GM19438 (cell line): ENCODE results near the gene SLFN13.
"Not testable (repeated sequence)": the region's sequence is repeated elsewhere in the genome, so short reads cannot be mapped to it uniquely, and the experiment has no call there.

Experiments
- ATAC-seq: cut with Tn5 transposase; IDR thresholded peaks from one replicate; pipeline ENCODE4 v1.9.1; 2021; ENCODE audit warnings: low read depth; ENCODE audit not compliant: unreplicated experiment

The SLFN13 gene, protein sequence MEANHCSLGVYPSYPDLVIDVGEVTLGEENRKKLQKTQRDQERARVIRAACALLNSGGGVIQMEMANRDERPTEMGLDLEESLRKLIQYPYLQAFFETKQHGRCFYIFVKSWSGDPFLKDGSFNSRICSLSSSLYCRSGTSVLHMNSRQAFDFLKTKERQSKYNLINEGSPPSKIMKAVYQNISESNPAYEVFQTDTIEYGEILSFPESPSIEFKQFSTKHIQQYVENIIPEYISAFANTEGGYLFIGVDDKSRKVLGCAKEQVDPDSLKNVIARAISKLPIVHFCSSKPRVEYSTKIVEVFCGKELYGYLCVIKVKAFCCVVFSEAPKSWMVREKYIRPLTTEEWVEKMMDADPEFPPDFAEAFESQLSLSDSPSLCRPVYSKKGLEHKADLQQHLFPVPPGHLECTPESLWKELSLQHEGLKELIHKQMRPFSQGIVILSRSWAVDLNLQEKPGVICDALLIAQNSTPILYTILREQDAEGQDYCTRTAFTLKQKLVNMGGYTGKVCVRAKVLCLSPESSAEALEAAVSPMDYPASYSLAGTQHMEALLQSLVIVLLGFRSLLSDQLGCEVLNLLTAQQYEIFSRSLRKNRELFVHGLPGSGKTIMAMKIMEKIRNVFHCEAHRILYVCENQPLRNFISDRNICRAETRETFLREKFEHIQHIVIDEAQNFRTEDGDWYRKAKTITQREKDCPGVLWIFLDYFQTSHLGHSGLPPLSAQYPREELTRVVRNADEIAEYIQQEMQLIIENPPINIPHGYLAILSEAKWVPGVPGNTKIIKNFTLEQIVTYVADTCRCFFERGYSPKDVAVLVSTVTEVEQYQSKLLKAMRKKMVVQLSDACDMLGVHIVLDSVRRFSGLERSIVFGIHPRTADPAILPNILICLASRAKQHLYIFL

DNA sequence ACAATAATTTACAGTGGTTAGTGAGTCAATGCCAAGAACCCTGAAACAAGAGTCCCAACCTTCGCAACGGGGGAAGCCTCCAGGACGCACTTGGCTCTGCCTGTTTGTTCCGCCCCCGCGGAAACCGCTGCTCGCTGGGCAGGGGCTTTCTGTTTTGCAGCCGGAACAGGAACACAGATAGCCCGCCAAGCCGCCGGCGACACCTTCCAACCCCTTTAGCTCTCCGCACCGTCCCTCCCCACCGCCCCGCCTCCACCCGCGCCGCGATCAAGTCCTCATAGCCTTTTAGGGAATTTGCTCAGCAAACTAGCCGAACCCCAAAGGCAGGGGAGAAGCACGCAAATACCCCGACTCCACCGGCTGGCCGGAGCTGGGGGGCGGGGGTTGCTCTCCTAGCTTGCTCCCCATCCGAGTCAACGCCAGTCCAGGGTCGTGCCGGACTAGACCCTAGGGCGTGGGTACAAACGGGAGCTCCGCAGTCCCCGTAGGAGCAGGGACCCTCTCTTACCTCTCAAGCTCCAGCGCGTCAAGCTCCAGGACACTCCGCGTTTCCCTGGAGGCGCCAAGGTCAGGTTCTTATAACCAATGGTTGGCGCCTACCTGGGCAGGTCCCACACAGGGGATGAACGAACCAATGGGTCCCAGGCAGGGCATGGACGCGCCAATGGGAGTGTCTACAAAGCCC lies at the start of gene SLFN13:
Gene SLFN13, minus strand, starts transcription at position 553 of the 685 bp plus-strand sequence. CDS start 3,086 bp downstream, outside the sequence.
- peak; percentile 72 for ATAC-seq

DNA sequence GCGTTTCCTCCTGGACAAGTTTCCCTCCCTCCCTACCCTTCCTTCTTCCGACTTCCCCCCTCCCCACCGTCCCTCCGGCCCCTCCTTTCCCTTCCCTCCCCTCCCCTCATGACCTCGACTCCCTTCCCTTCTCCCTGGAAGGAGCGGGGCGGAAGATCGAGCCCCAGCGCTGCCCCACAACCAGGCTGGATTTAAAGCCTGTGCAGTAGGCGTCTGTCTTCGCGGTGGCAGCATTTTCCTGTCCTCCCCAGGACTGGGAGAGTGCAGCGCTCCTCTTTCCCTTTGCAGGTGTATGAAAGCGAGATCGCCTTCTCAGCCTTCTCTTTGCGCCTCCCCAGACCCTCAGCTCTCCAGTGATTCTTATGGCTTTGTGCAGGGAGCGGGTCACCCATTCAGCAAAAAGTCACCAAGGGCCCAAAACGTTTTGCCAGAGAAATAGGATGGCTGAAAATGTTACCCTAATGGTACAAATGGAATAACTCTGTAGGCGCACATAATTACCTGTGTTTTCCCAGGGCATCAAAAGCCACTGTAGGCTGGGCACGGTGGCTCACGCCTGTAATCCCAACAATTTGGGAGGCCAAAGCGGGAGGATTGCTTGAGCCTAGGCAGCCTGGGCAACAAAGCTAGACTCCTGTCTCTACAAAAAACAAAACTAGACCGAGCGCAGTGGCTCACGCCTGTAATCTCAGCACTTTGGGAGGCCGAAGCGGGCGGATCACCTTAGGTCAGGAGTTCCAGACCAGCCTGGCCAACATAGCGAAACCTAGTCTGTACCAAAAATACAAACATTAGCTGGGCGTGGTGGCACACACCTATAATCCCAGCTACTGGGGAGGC lies 48.1 kb upstream of the SLFN13 start:
- no peak for ATAC-seq

DNA sequence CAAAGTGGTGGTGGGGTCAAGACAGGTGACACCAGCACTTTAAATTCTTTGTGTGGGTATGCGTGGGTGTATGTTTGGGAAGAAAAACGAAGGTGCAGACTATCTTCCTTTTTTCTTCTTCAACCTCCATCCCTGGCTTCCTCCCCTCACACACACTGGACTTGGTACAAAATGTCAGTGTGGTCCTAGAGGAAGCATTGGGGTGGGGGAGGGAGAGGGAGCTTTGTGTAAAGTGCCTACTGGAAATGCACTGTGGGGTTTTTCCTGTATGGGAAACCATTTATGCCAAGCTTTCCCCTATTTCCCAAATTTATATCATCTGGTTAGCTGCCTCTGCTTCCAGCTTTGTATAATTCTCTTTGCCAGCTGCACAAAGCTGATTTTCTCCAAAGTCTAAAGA lies 44.5 kb upstream of the SLFN13 start:
- no peak for ATAC-seq

DNA sequence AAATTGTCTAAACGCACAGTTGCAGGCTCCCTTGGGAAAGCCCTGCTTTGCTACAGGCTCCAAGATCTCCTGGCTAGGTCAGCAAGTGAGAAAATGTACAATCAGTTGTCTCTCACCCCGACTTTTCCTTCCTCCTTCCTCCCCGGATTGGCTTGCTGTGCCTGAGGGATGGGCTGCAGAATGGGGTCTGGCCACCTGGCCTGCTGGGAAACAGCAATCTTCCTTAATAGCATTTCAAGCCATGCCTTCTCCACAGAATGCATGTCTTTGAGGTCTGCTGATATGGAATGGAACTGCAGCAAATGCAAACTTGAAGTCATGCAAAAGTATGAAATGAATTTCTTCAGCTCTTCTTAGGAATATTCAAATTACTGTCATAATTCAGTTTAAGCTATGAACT lies 42.9 kb upstream of the SLFN13 start:
- ATAC-seq: no peak

DNA sequence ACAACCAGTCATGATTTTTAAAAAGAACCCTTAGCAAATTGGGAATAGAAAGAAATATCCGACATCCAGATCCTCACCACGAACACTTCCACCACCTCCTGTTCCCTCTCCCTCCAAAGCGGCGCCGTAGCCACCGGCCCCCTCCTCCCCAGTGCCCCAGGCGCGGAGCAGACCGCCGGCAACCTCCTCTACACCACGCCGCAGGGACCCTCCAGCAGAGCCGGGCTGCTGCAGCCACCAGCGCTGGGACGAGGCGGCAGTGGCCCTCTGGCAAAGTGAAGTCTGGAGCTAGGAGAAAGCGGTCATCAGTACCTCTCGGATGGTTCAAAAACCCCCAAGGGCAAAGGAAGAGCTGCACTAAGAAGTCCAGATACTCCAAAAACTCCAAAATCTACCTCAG lies 41.4 kb upstream of the SLFN13 start:
- no peak for ATAC-seq

DNA sequence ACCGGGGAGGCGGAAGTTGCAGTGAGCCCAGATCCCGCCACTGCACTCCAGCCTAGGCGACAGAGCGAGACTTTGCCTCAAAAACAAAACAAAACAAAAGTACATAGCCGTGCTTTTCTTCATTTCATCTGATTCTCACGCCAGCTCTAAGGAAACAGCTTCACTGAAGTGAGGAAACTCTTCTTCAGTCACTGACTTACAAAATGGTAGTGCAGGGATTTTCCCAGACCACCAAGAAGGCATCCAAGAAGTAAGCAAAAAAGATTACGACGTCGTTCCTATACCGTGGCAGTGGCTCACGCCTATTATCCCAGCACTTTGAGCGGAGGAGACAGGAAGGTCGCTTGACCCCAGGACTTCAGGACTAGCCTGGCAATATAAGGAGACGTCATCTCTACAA lies 40.4 kb upstream of the SLFN13 start:
- ATAC-seq: no peak

DNA sequence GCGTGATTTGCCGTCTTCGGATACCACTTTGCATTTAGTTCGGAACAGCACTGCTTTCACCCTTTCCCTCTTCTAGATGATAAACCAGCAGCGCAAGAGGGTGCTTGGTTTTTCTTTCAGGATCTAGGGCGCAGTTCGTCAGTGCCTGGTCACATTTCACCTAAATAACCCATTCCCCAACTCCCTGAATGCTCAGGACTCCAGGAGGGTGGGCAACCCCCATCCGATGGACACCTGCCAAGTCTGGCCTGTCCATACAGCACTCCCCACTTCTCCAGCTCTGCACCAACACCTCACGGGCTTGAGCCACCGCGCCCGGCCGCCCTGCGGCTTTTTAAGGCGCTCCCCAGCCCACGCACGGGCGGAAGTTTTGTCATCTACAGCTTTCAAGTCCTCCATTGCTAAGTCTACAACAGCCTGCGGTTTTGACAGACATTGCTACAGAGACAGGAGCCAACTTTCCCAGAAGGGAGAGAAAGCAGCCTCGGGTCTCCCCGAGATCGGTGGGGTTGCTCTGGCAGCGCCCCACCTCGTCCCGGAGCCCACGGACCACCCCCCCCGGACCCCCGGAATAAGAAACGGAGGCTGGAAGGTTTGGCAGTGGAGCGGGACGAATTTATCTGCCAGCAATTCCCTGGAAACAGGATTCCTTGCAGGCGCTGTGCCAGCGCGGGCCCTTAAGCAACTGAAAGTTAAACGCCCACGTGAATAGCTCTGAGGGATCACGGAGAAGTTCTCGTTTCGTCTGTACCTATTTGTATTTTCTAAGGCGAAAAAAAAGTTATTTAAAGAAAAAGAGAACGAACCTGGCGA lies 38.6 kb upstream of the SLFN13 start:
- no peak for ATAC-seq

DNA sequence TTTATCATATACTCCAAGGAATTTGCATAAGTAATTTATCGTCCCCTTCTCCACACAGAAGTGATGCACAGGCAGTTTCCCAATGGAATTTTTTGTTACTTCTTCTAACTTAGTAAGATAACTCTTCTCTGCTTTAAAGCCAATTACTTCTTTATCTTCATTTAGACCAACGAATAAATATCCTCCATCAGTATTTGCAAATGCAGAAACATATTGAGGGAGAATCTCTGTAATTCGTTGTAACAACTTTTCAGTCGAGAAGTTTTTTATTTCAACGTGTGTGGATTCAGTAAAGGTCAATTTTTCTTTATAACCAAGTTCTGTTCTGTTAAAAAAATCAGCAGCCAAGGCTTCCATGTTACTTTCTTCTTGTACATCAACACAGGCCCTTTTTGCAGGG lies 30.7 kb upstream of the SLFN13 start:
- ATAC-seq: no peak

DNA sequence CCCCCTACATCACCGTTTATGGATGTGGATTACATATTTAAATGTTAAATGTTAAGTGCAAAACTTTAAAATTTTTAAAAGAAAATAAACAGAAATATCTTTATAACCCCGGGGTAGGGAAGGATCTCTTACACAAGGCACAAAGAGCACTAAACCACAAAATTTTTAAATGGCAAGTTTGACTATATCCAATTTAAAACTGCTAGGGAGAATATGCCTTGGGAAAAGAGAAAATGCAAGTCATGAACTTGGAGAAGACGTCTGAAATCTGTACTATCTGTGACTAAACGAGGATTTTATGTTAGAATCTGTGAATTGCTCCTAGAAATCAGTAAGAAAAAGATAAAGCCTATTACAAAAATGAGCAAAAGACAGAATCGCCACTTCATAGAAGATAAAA lies 28.7 kb upstream of the SLFN13 start:
- no peak for ATAC-seq

DNA sequence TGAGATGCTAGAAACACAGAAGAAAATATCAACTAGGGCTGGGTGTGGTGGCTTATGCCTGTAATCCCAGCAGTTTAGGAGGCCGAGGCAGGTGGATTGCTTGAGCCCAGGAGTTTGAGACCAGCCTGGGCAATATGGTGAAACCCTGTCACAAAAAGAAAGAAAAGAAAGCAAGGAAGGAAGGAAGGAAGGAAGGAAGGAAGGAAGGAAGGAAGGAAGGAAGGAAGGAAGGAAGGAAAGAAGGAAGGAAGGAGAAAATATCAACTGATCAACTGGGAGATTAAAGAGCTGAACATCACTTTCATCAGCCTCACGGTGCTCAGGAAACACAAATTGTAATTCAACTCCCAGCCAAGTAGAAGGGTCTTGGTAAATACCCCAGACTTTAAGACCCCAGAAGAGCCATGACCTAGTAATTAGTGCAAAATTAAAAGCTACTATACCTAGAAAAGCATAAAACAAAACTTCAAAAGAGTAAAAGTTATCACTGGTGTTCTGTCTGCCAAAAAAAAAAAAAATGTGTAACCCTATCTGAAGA lies 27.8 kb upstream of the SLFN13 start:
- no peak for ATAC-seq

DNA sequence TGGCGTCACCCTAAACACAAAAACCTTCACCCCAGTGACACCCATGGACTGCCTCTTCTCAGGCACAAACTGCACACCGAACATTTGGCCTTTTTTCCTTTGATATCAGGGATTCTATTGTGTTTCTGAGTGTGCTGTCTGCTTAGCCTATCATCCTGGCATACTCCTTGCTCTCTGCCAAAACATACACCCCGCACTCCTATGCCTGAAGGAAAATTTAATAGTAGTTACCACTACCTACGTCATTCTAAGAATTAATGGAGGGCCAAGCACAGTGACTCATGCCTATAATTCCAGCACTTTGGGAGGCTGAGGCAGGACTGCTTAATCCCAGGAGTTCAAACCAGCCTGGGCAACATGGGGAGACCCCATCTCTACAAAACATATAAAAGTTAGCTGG lies 19.9 kb upstream of the SLFN13 start:
- ATAC-seq: no peak

DNA sequence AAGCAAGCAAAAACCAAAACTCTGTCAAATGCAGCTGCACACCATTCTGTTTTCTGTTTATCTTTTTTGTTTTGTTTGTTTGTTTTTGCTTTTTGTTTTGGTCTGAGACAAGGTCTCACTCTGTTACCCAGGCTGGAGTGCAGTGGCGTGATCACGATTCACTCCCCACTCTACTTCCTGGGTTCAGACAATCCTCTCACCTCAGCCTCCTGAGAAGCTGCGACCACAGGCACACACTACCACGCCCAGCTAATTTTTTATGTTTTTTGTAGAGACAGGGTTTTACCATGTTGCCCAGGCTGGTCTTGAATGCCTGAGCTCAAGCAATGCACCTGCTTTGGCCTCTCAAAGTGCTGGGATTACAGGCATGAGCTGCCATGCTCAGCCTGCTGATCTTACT lies 19.3 kb upstream of the SLFN13 start:
- no peak for ATAC-seq

DNA sequence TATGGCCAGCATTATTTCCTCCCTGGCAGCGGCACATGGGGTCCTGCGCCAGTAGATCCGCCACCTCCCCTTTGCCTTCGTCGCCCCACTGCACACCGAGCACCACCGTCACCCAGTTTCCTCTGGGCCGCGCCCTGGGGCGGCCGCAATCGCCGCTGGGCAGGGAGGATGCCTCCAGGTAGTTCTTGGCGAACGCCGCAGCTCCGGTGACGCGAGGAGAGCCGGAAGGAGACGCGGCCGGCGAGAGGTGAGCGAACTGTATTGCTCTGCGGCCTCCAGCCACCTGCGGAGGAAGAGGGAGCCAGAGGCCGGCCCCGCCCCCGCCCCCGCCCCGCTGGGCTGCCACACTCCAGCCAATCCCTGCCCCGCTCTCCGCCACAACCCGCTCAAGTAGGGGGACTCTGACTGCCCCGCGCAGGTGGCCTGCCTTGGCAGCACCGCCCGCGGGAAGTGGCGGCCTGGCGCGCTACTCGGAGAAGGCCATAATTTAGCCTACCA lies 11.8 kb upstream of the SLFN13 start:
- peak; percentile 68 for ATAC-seq

DNA sequence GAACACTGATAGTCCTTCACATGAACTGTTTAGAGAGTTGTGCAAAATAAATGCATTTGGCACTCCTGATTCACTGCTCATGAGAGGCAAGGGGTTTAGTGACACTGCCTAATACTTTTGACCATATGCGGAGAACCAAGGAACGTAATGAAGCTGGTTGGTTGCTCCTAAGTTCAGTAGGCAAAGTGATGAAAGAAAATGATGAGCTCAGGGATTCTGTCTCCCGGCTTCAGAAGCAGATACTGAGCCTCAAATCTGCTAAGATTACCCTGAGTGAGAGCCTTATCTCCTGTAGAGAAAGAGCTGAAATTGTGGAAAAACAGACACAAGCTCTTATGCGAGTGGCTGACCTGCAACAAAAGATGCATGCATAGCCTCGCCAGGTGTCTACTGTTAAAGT lies 5.5 kb upstream of the SLFN13 start:
- not testable (repeated sequence) for ATAC-seq

DNA sequence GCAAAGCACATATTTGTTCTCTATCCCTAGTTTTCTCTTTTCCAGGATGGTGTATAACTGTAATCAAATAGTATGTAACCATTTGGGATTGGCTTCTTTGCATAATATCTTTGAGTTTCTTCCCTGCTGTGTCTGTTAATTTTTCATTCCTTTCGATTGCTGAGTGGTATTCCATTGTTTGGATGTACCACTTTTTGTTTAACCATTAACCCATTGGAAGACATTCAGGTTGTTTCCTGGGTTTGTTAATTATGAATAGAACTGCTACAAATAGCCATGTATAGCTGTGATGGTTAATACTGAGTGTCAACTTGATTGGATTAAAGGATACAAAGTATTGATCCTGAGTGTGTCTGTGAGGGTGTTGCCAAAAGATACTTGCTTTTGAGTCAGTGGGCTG lies 4.6 kb upstream of the SLFN13 start:
- ATAC-seq: no peak

DNA sequence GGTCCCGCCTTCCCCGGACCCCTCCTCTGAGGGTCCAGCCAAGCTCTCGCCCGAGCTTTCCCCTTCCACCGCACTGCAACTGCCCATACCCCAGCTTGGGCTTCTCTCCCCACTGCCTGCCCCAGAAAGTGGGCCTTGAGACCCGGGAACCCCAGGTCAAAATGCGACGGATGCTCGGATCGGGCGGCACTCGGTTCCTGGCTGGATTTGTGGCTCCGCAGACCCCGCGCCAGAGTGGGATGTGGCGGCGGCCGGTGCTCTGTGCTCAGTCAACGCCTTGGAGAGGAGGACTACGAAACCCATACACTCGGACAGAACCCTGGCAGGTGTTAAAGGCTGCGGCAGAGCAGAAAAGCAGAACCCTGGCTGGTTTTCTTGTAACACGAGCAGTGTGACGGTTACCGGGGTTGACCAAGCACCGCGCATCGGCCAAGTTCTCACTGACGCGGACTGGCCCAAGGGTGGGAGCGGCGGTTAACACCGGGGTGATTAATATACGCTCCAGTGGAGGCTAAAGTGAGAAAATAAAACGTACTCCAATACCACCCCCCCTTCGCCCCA lies 885 bp upstream of the SLFN13 start:
- ATAC-seq: no peak

DNA sequence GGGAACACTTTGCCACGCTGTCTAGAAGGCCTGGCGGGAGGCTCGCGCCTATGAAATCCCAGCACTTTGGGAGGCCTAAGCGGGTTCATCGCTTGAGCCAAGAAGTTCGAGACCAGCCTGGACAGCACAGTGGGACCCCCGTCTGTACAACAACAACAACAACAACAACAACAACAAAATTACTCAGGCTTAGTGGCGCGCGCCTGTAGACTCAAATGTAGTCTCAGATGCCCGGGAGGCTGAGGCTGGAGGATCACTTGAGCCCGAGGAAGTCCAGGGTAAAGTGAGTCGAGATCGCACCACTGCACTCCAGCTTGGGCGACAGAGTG lies 297 bp upstream of the SLFN13 start:
- ATAC-seq: no peak

DNA sequence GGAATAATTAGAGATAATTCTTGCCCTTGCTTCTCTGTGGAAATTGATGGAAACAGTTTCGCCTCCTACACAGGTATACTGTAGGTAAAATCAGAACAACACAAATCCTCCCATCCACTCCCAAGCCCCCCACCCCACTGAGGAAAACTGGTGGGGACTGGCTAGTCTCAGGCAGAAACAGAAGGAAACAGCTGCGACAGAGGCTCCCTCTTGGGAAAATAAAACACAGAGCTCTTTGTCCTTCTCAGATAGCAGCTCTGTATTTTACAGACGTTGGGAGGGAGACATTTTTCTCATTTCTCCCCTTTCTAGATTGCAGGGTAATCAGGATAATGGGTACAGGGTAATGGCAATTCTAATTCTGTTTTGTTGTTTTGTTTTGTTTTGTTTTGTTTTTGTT lies 1.1 kb downstream of the SLFN13 start:
- ATAC-seq: no peak

DNA sequence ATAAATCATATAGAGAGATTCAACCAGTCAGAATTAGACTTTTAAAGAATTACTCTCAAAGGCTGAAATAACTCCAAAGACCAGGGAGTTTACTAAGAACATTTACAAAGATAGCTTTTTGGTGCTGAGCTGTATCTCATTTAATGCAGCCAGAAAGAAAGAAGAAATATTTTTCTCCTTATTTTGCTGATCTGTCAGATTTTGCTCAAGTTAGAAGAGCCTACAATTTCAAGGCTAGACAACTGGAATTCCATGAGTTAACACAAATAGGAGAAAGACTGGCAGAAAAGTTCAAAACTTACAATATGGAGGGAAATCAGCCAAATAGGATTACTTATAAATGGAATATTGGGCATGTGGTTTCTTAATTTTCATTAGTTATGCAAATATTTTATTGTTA lies 10.1 kb downstream of the SLFN13 start:
- ATAC-seq: no peak
